Right atrium auricular region (tissue), 2 donors: ENCODE data around the gene CAMTA1. TPM values are rescaled to one million over a fixed set of nuclear protein-coding genes. Genes with fewer than 3 reads are reported as not detected.

ENCODE experiments used
- DNase-seq: peaks from one replicate; pipeline ENCODE4 v3.0.0-alpha.2; 2019; ENCODE audit warnings: low spot score
- H3K27ac ChIP-seq, 2 donors: fragments of 200-600 bp; sonication (generic); 1 replicate in 1 of 2; 2 replicates in 1 of 2; pipeline ENCODE4 v1.5.1; 2016 to 2019
- H3K27me3 ChIP-seq, 2 donors: fragments of 200-600 bp; sonication (generic); one replicate each; pipeline versions ENCODE4 v1.5.1 to v1.6.0; 2017 to 2019
- H3K36me3 ChIP-seq: fragments of 200-600 bp; sonication (generic); one replicate; pipeline ENCODE4 v1.5.1; 2016
- H3K4me1 ChIP-seq, 2 donors: fragments of 200-600 bp; sonication (generic); one replicate each; pipeline versions ENCODE4 v1.5.1 to v1.6.0; 2017 to 2019
- H3K4me3 ChIP-seq, 2 donors: fragments of 200-600 bp; sonication (generic); 1 replicate in 1 of 2; 2 replicates in 1 of 2; pipeline ENCODE4 v1.5.1; 2017 to 2019; ENCODE audit warnings: mild to moderate bottlenecking in 1 of 2, moderate library complexity in 1 of 2
- H3K9me3 ChIP-seq, 2 donors: fragments of 200-600 bp; sonication (generic); one replicate each; pipeline ENCODE4 v1.5.1; 2019
- total RNA-seq, 2 donors: library from RNA; depleted of rRNA; stranded (reverse); fragments of >200 nt; gene quantifications; one replicate each; pipeline ENCODE4 v1.1.0, GENCODE V29; 2016
- TF ChIP-seq, protein P1 (sequence below), 2 donors: fragments of 200-600 bp; sonication (generic); IDR thresholded peaks; one replicate each; pipeline ENCODE4 v1.5.1; 2019; ENCODE audit warnings: antibody characterized with exemption in 2 of 2

CAMTA1 gene
- total RNA-seq, 2 donors from 2014 or later = 132 to 190 TPM

DNA sequence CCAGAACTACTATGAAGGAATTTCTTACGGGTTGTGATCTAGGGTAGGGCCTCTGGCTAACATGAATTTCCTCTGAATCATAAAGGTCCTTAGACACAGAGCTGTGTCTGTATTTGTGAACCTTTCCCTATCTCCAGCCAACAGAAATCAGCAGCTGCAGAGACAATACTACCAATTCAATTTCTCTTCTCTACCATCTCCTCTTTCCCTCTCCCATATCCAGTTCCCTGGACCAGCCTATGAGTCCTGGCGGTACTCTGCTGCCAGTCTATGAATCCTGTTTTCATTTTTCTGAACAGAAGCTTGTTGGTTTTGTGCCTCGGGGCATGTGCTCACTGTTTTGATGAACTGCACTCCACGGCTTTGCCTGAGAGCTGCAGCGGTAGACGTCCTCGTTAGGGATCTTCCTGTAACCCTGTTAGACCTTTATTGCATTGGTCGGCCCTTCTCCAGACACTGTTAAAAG lies 527.9 kb downstream of the CAMTA1 start:
- no peaks in the 10 kb centered on the region for H3K36me3 ChIP-seq
- no peak for DNase-seq
- no peaks in the 10 kb centered on the region for H3K27me3 ChIP-seq
- H3K27ac ChIP-seq = no peak overlapping the region
- H3K9me3 ChIP-seq = no peaks in the 10 kb centered on the region
- no peak overlapping the region for H3K4me3 ChIP-seq
- H3K4me1 ChIP-seq = no peaks in the 10 kb centered on the region
- TF ChIP-seq, protein P1, sequence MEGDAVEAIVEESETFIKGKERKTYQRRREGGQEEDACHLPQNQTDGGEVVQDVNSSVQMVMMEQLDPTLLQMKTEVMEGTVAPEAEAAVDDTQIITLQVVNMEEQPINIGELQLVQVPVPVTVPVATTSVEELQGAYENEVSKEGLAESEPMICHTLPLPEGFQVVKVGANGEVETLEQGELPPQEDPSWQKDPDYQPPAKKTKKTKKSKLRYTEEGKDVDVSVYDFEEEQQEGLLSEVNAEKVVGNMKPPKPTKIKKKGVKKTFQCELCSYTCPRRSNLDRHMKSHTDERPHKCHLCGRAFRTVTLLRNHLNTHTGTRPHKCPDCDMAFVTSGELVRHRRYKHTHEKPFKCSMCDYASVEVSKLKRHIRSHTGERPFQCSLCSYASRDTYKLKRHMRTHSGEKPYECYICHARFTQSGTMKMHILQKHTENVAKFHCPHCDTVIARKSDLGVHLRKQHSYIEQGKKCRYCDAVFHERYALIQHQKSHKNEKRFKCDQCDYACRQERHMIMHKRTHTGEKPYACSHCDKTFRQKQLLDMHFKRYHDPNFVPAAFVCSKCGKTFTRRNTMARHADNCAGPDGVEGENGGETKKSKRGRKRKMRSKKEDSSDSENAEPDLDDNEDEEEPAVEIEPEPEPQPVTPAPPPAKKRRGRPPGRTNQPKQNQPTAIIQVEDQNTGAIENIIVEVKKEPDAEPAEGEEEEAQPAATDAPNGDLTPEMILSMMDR (IDR thresholded peaks at IDR 0.05) = no peak

DNA sequence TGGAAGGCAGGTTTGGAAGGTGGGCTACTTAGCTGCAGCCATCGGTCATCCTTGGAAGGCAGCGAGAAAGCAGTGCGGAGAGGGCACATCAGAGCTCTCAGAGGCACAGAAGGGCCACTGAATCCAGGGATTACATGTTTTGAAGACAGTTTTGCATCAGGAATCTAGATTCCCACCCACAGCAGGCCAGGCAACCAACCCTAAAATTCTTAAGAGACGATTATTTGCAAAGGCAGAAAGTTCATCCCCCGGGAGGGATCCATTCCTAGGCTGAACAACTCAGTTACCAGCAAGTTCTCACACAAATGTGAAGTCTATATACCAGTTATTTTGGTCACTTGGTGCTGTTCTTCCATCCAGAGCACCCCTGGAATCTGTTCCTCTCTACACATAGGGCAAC lies 528.6 kb downstream of the CAMTA1 start:
- TF ChIP-seq, protein P1 (IDR thresholded peaks at IDR 0.05) = no peak
- no peak for DNase-seq
- H3K9me3 ChIP-seq = no peaks in the 10 kb centered on the region
- no peaks in the 10 kb centered on the region for H3K36me3 ChIP-seq
- H3K27ac ChIP-seq = no peak overlapping the region
- H3K4me1 ChIP-seq = no peaks in the 10 kb centered on the region
- no peaks in the 10 kb centered on the region for H3K27me3 ChIP-seq
- no peak overlapping the region for H3K4me3 ChIP-seq

DNA sequence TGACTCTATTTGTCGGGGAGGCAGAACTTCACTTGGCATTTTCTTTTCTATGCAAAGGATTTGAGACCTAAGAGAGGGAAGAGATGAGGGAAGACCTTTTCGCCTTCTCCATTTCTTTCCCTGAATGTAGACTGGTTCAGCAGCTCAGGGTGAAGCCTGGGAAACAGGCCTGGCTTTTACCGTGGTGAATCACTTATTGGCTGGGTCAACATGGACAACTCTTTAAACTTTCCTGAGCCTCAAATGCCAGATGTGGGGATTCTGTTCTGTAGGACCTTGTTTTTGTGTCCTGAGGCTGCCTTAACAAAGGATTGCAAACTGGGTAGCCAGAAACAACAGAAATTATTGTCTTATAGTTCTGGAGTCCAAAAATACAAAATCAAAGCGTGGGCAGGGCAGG lies 530.1 kb downstream of the CAMTA1 start:
- TF ChIP-seq, protein P1 (IDR thresholded peaks at IDR 0.05) = no peak
- no peaks in the 10 kb centered on the region for H3K4me1 ChIP-seq
- no peak overlapping the region for H3K4me3 ChIP-seq
- no peak overlapping the region for H3K27ac ChIP-seq
- H3K36me3 ChIP-seq = no peaks in the 10 kb centered on the region
- H3K27me3 ChIP-seq = no peaks in the 10 kb centered on the region
- H3K9me3 ChIP-seq = no peaks in the 10 kb centered on the region
- peak; percentile 9 for DNase-seq

DNA sequence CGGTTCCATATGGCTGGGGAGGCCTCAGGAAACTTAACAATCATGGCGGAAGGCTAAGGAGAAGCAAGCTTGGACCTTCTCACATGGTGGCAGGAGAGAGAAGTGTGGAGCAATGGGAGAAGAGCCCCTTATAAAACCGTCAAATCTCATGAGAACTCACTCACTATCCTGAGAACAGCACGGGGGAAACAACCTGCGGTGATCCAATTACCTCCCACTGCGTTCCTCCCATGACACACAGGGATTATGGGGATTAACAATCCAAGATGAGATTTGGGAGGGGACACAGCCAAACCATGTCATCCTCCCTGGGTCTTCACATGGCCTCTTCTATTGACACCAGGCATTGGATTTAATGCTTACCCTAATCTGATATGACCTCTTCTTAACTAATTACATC lies 530.7 kb downstream of the CAMTA1 start:
- TF ChIP-seq, protein P1 (IDR thresholded peaks at IDR 0.05) = no peak
- no peak for DNase-seq

DNA sequence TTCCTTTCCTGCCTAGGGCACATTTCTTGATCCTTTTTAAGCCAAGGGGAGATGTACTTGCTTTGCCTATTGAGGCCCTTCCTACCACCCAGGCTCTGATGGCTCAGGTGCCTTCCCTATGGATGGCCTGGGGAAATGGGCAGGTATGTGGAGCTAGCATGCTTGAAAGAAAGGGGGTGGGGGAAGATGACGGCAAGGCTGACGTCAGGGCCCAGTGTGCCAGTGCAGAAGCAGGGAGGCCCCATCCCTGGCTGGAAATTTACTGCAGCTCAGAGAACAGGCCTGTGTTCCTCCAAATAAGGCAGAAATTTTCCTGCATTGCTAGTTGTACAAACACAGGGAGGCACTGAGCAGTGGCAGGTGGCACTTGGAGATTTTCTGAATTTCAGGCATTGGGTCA lies 532.6 kb downstream of the CAMTA1 start:
- no peaks in the 10 kb centered on the region for H3K4me1 ChIP-seq
- H3K36me3 ChIP-seq = no peaks in the 10 kb centered on the region
- H3K27me3 ChIP-seq = no peaks in the 10 kb centered on the region
- DNase-seq = peak; percentile 7
- no peaks in the 10 kb centered on the region for H3K9me3 ChIP-seq
- no peak overlapping the region for H3K4me3 ChIP-seq
- TF ChIP-seq, protein P1 (IDR thresholded peaks at IDR 0.05) = no peak
- H3K27ac ChIP-seq = no peak overlapping the region

More for the DNA sequence above, 530.7 kb downstream of the CAMTA1 start:
- Histone ChIP-seq H3K4me3 (no peak overlapping the region), H3K4me1 (no peaks in the 10 kb centered on the region), H3K27me3 (no peaks in the 10 kb centered on the region), H3K36me3 (no peaks in the 10 kb centered on the region), H3K9me3 (no peaks in the 10 kb centered on the region), H3K27ac (no peak overlapping the region)

DNA sequence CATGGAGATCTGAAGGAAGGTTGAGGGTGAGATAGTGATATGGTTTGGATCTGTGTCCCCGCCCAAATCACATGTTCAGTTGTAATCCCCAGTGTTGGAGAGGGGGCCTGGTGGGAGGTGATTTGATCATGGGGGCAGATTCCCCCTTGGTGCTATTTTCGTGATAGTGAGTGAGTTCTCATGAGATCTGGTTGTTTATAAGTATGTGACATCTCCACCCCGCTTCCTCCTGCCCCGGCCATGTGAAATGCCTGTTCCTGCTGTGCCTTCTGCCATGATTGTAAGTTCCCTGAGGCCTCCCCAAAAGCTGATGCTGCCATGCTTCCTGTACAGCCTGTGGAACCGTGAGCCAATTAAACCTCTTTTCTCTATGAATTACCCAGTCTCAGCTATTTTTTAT lies 533.9 kb downstream of the CAMTA1 start:
- H3K27ac ChIP-seq = no peak overlapping the region
- no peak for DNase-seq
- no peaks in the 10 kb centered on the region for H3K4me1 ChIP-seq
- H3K27me3 ChIP-seq = no peaks in the 10 kb centered on the region
- H3K4me3 ChIP-seq = no peak overlapping the region
- no peaks in the 10 kb centered on the region for H3K9me3 ChIP-seq
- H3K36me3 ChIP-seq = no peaks in the 10 kb centered on the region
- TF ChIP-seq, protein P1 (IDR thresholded peaks at IDR 0.05) = no peak
